Testis (tissue), 2 donors: ENCODE results near the gene STAT6.

ENCODE experiments used
- POLR2A ChIP-seq: fragments of 450-650 bp; IDR thresholded peaks from one replicate; pipeline ENCODE4 v1.6.1; 2017; ENCODE audit warnings: antibody characterized with exemption, mild to moderate bottlenecking, moderate library complexity
- TF ChIP-seq, protein P1 (sequence below), 3 experiments: fragments of 450-650 bp in 2 of 3; fragments of 200-600 bp in 1 of 3; sonication (generic) in 1 of 3; IDR thresholded peaks; one replicate each; pipeline ENCODE4 v1.5.1; 2016 to 2019; ENCODE audit warnings: antibody characterized with exemption in 3 of 3, mild to moderate bottlenecking in 2 of 3, moderate library complexity in 1 of 3

DNA sequence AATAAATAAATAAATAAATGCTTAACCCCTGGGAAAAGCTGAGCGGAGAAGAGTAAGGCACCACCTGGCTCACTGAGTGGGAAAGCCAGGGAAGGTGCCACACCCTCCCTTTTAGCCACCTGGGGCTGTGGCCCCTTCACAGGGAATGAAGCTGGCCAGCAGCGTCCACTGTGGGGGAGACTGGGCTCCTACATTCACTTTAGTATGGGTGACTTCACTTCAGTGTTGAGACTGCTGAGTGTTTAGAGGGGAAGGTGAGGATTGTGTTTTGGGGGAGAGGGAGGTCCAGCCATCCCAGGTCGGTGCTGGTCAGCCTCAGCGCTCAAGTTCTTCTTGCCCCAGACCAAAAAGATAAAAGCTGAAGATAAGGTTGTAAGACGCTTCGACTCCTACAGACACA, 20.7 kb downstream of the STAT6 start:
- TF ChIP-seq, protein P1, sequence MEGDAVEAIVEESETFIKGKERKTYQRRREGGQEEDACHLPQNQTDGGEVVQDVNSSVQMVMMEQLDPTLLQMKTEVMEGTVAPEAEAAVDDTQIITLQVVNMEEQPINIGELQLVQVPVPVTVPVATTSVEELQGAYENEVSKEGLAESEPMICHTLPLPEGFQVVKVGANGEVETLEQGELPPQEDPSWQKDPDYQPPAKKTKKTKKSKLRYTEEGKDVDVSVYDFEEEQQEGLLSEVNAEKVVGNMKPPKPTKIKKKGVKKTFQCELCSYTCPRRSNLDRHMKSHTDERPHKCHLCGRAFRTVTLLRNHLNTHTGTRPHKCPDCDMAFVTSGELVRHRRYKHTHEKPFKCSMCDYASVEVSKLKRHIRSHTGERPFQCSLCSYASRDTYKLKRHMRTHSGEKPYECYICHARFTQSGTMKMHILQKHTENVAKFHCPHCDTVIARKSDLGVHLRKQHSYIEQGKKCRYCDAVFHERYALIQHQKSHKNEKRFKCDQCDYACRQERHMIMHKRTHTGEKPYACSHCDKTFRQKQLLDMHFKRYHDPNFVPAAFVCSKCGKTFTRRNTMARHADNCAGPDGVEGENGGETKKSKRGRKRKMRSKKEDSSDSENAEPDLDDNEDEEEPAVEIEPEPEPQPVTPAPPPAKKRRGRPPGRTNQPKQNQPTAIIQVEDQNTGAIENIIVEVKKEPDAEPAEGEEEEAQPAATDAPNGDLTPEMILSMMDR (IDR thresholded peaks at IDR 0.05): no peak
- no peak for TF ChIP-seq POLR2A
